ENCODE data around the gene AMN. TPM values are rescaled to one million over a fixed set of nuclear protein-coding genes. Genes with fewer than 3 reads are reported as not detected.

The AMN gene
- total and polyA plus RNA-seq, 2 experiments from 2014 or later = 169 to 247 TPM

DNA sequence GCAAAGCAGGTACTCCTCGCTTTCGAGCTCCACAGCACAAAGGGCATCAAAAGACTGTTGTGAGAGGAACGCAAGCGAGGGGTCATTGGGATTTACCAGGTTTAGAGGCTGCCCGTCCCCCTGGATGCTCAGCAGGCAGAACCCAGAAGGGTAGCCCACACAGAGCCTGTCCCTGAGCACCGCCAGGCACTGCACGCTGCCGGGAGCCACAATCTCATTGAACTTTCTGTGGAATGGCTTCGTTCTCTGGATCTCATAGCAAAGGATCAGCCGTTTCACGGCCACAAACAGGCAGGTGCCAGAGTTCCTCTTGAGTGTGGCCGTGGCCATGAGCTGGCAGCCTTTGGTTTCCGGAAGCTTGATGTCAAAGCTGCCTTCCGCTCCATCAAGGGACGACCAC lies 21.5 kb downstream of the AMN start:
- no peak overlapping the region for H3K4me2 ChIP-seq
- no peaks in the 10 kb centered on the region for H3K79me2 ChIP-seq
- no peaks in the 10 kb centered on the region for H3K9me3 ChIP-seq (ENCODE audit: low read depth)
- no peak for DNase-seq (ENCODE audit: low spot score)
- WGBS (ENCODE audit: low lambda C conversion rate, missing lambda C conversion rate) = 98% methylated on average over 15 of the region's 15 CpGs
- TF ChIP-seq, protein P1, sequence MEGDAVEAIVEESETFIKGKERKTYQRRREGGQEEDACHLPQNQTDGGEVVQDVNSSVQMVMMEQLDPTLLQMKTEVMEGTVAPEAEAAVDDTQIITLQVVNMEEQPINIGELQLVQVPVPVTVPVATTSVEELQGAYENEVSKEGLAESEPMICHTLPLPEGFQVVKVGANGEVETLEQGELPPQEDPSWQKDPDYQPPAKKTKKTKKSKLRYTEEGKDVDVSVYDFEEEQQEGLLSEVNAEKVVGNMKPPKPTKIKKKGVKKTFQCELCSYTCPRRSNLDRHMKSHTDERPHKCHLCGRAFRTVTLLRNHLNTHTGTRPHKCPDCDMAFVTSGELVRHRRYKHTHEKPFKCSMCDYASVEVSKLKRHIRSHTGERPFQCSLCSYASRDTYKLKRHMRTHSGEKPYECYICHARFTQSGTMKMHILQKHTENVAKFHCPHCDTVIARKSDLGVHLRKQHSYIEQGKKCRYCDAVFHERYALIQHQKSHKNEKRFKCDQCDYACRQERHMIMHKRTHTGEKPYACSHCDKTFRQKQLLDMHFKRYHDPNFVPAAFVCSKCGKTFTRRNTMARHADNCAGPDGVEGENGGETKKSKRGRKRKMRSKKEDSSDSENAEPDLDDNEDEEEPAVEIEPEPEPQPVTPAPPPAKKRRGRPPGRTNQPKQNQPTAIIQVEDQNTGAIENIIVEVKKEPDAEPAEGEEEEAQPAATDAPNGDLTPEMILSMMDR (IDR thresholded peaks at IDR 0.05; ENCODE audit: poor library complexity) = no peak
- TF ChIP-seq EZH2 (IDR thresholded peaks at IDR 0.05; ENCODE audit: borderline replicate concordance) = no peak
- no peak for TF ChIP-seq EZH2phosphoT487 (IDR thresholded peaks at IDR 0.05; ENCODE audit: low read depth, severe bottlenecking, unreplicated experiment)
- H3K36me3 ChIP-seq (replicated peaks; ENCODE audit: insufficient read depth, low read depth) = no peaks in the 10 kb centered on the region
- no peak overlapping the region for H2AFZ ChIP-seq
- no peaks in the 10 kb centered on the region for H3K27me3 ChIP-seq
- no peak overlapping the region for H3K4me3 ChIP-seq
- H3K4me1 ChIP-seq (ENCODE audit: insufficient read depth) = no peaks in the 10 kb centered on the region
- no peaks in the 10 kb centered on the region for H4K20me1 ChIP-seq (ENCODE audit: insufficient read depth, poor library complexity, severe bottlenecking)
- no peaks in the 10 kb centered on the region for H3K9me2 ChIP-seq (replicated peaks; ENCODE audit: insufficient read depth)
- H3K27ac ChIP-seq = no peak overlapping the region

DNA sequence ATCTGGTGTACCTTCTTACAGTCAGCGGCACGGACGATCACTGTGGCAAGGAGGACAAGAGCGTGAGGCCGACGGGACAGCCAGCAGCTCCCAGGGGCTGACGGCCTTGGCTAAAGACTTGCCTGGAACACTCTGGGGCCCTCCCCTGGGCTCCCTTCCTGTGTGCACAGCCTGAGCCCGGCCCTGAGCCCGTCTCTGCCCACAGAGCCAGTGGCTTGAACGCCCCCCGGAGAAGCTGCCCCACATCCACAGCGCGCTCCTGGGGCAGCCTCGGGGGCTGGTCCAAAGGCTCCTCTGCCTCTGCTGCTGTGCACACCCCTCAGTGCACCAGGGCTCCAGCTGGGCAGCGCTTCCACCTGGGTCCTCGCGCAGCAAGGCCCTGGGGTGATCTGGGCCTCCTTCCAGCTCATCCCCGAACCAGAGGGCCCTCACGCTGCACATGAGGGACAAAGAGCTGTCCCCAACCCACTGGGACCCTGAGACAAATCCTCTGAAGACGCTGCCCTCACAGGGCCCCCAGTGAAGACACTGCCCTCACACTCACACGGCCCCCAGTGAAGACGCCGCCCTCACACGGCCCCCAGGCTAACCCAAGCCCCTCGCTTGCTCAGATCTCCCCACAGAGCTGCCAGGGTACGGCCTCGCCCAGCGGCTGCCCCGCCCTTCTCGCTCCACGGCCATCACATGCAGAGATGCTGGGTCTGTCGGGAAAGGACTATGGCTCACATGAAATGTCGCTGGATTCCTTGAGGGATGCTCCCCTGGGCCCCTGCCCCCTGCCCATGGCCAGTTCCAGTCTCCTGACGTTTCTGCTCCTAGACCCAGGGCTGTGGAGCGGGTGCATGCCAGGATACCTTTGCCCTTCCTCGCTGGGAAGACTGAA lies 22.2 kb downstream of the AMN start:
- H3K9me3 ChIP-seq (ENCODE audit: low read depth) = no peaks in the 10 kb centered on the region
- H3K27me3 ChIP-seq = no peaks in the 10 kb centered on the region
- no peaks in the 10 kb centered on the region for H3K4me1 ChIP-seq (ENCODE audit: insufficient read depth)
- DNase-seq (ENCODE audit: low spot score) = no peak
- no peaks in the 10 kb centered on the region for H4K20me1 ChIP-seq (ENCODE audit: insufficient read depth, poor library complexity, severe bottlenecking)
- no peak overlapping the region for H3K27ac ChIP-seq
- no peak overlapping the region for H3K4me3 ChIP-seq
- WGBS (ENCODE audit: low lambda C conversion rate, missing lambda C conversion rate) = 97% methylated on average over 36 of the region's 36 CpGs
- no peaks in the 10 kb centered on the region for H3K9me2 ChIP-seq (replicated peaks; ENCODE audit: insufficient read depth)
- TF ChIP-seq EZH2phosphoT487 (IDR thresholded peaks at IDR 0.05; ENCODE audit: low read depth, severe bottlenecking, unreplicated experiment) (no peak), EZH2 (IDR thresholded peaks at IDR 0.05; ENCODE audit: borderline replicate concordance) (no peak)
- TF ChIP-seq, protein P1 (IDR thresholded peaks at IDR 0.05; ENCODE audit: poor library complexity) = no peak
- no peak overlapping the region for H3K4me2 ChIP-seq
- no peaks in the 10 kb centered on the region for H3K36me3 ChIP-seq (replicated peaks; ENCODE audit: insufficient read depth, low read depth)
- no peak overlapping the region for H2AFZ ChIP-seq
- no peaks in the 10 kb centered on the region for H3K79me2 ChIP-seq

DNA sequence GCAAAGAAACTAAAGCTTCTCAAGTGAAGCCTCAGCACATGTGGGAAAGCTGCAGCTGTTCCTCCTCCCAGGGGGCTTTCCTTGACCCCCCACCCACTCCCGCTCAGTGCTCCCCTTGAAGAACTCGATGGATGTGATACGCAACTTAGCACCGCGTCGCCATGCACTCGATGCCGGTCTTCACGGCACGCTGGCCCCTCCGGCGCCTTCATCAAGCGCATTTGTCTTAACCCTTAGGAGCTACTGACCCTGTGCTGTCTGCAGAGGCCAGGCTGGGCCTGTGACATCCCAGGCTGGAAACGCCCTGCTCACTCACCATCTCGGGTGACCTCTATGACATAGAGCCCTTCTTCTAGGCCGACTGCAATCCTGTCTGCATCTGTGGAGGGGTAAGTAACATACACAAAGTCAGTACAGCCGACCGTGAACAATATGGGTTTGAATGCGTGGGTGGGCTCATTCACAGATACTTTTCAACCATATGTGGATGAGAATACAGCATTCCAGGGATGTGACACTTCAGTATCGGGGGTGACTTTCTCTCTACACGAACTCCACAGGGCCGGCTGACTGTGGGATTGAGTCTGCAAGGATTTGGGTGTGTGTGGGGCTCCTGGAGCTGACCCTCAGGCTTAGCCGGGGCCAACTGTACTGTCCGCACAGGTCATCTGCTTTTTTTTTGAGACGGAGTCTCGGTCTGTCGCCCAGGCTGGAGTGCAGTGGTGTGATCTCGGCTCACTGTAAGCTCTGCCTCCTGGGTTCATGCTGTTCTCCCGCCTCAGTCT lies 23.1 kb downstream of the AMN start:
- no peak overlapping the region for H3K27ac ChIP-seq
- H3K79me2 ChIP-seq = no peaks in the 10 kb centered on the region
- no peaks in the 10 kb centered on the region for H3K4me1 ChIP-seq (ENCODE audit: insufficient read depth)
- H3K4me2 ChIP-seq = no peak overlapping the region
- no peaks in the 10 kb centered on the region for H4K20me1 ChIP-seq (ENCODE audit: insufficient read depth, poor library complexity, severe bottlenecking)
- H3K27me3 ChIP-seq = no peaks in the 10 kb centered on the region
- no peaks in the 10 kb centered on the region for H3K9me3 ChIP-seq (ENCODE audit: low read depth)
- 96% methylated on average over 22 of the region's 29 CpGs for WGBS (ENCODE audit: low lambda C conversion rate, missing lambda C conversion rate)
- TF ChIP-seq, protein P1 (IDR thresholded peaks at IDR 0.05; ENCODE audit: poor library complexity) = no peak
- TF ChIP-seq EZH2 (IDR thresholded peaks at IDR 0.05; ENCODE audit: borderline replicate concordance) (no peak), EZH2phosphoT487 (IDR thresholded peaks at IDR 0.05; ENCODE audit: low read depth, severe bottlenecking, unreplicated experiment) (no peak)
- H3K9me2 ChIP-seq (replicated peaks; ENCODE audit: insufficient read depth) = no peaks in the 10 kb centered on the region
- H2AFZ ChIP-seq = no peak overlapping the region
- H3K36me3 ChIP-seq (replicated peaks; ENCODE audit: insufficient read depth, low read depth) = no peaks in the 10 kb centered on the region
- DNase-seq (ENCODE audit: low spot score) = no peak
- no peak overlapping the region for H3K4me3 ChIP-seq
